Neural progenitor cell (in vitro differentiated cells): Measurements from ENCODE around the gene RTP3. TPM values are rescaled to one million over a fixed set of nuclear protein-coding genes. Genes with fewer than 3 reads are reported as not detected.

Experiments used
- DNase-seq: peaks from one replicate; pipeline ENCODE4 v3.0.0-alpha.2; 2016; ENCODE audit warnings: low spot score
- H2AFZ ChIP-seq: fragments of 200-600 bp; sonication (generic); replicated peaks from 2 replicates; pipeline ENCODE4 v1.6.1; 2016; ENCODE audit warnings: antibody characterized with exemption
- H3F3A ChIP-seq: fragments of 200-600 bp; sonication (generic); 2 replicates; pipeline ENCODE4 v1.6.1; 2016; ENCODE audit warnings: antibody characterized with exemption, low read depth
- H3K27ac ChIP-seq: fragments of 200-600 bp; sonication (generic); 2 replicates; pipeline ENCODE4 v1.5.1; 2016; ENCODE audit warnings: mild to moderate bottlenecking
- H3K27me3 ChIP-seq: fragments of 200-600 bp; sonication (generic); 2 replicates; pipeline ENCODE4 v1.6.1; 2016; ENCODE audit warnings: mild to moderate bottlenecking, moderate library complexity
- H3K36me3 ChIP-seq: fragments of 200-600 bp; sonication (generic); 2 replicates; pipeline ENCODE4 v1.5.1; 2016
- H3K4me1 ChIP-seq: fragments of 200-600 bp; sonication (generic); 2 replicates; pipeline ENCODE4 v1.6.1; 2016; ENCODE audit warnings: mixed run types
- H3K4me2 ChIP-seq: fragments of 200-600 bp; sonication (generic); 2 replicates; pipeline ENCODE4 v1.6.1; 2016
- H3K4me3 ChIP-seq: fragments of 200-600 bp; sonication (generic); 2 replicates; pipeline ENCODE4 v1.5.1; 2016
- H3K79me2 ChIP-seq: fragments of 200-600 bp; sonication (generic); 2 replicates; pipeline ENCODE4 v1.6.1; 2016; ENCODE audit warnings: low read depth
- H3K9ac ChIP-seq: fragments of 200-600 bp; sonication (generic); 2 replicates; pipeline ENCODE4 v1.6.1; 2016
- H3K9me3 ChIP-seq: fragments of 200-600 bp; sonication (generic); 2 replicates; pipeline ENCODE4 v1.5.1; 2016; ENCODE audit warnings: low read depth
- H4K20me1 ChIP-seq: fragments of 200-600 bp; sonication (generic); 2 replicates; pipeline ENCODE4 v1.6.1; 2016; ENCODE audit warnings: low read depth
- H3K27ac Mint-ChIP-seq: 3 replicates; pipeline ENCODE4 v1.8.0; 2021; ENCODE audit warnings: mixed read lengths
- H3K27me3 Mint-ChIP-seq: 2 replicates; pipeline ENCODE4 v1.8.0; 2022; ENCODE audit warnings: low read depth, mild to moderate bottlenecking, inconsistent platforms, moderate library complexity, mixed read lengths; ENCODE audit not compliant: insufficient read depth
- H3K36me3 Mint-ChIP-seq: 3 replicates; pipeline ENCODE4 v1.8.0; 2021; ENCODE audit warnings: mixed read lengths
- H3K4me1 Mint-ChIP-seq: 3 replicates; pipeline ENCODE4 v1.8.0; 2021; ENCODE audit warnings: mixed read lengths
- H3K4me3 Mint-ChIP-seq: 3 replicates; pipeline ENCODE4 v1.8.0; 2021; ENCODE audit warnings: mild to moderate bottlenecking, moderate library complexity, mixed read lengths
- H3K9me3 Mint-ChIP-seq: 3 replicates; pipeline ENCODE4 v1.8.0; 2020; ENCODE audit warnings: mixed read lengths
- EZH2 ChIP-seq: fragments of 200-600 bp; sonication (generic); IDR thresholded peaks from 2 replicates; pipeline ENCODE4 v1.6.1; 2017; ENCODE audit warnings: antibody characterized with exemption, mild to moderate bottlenecking, moderate library complexity
- EZH2phosphoT487 ChIP-seq: fragments of 200-600 bp; sonication (generic); IDR thresholded peaks from 2 replicates; pipeline ENCODE4 v1.6.1; 2017; ENCODE audit warnings: antibody characterized with exemption
- total RNA-seq: library from RNA; depleted of rRNA; stranded (reverse); fragments of >200 nt; gene quantifications from 2 replicates; pipeline ENCODE4 v1.2.3, GENCODE V29; 2015; ENCODE audit warnings: low replicate concordance
- TF ChIP-seq, protein P1 (sequence below): fragments of 200-600 bp; sonication (generic); IDR thresholded peaks from 2 replicates; pipeline ENCODE4 v1.5.1; 2017; ENCODE audit warnings: antibody characterized with exemption, mild to moderate bottlenecking

RTP3 gene
- total RNA-seq, 1 donor from 2014 or later, result not detected

DNA sequence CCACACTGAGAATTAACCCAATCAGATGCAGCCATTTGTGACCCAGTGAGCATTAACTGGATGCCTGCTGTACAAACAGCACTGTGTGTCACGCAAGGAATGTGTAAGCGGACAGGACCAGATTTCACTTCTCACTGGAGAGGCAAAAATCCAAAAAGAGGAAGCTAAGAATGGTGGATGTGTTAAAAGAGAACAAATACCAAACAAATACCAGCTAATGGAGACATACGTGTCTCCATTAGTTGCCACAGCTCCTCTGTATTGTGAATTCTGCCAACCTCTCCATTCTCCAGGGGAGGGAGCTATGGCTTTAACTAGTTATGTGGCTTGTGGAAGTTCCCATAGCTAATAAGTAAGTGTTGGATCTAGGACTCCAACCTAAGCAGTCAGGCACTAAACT lies 35.7 kb upstream of the RTP3 start:
- Histone ChIP-seq H3K27ac (no peak overlapping the region), H3K9me3 (no peaks in the 10 kb centered on the region), H3K27me3 (peaks cover 4% of the 10 kb centered on the region), H3K79me2 (no peaks in the 10 kb centered on the region), H3K4me2 (no peak overlapping the region), H2AFZ (no peak overlapping the region), H3K4me1 (no peaks in the 10 kb centered on the region), H3K4me3 (no peak overlapping the region), H3F3A (no peaks in the 10 kb centered on the region), H3K36me3 (no peaks in the 10 kb centered on the region), H3K9ac (no peak overlapping the region), H4K20me1 (no peaks in the 10 kb centered on the region)
- TF ChIP-seq EZH2phosphoT487, result no peak
- Mint-ChIP-seq H3K9me3 (peaks cover 4% of the 10 kb centered on the region), H3K27me3 (peaks cover 8% of the 10 kb centered on the region), H3K36me3 (no peaks in the 10 kb centered on the region), H3K4me1 (no peaks in the 10 kb centered on the region), H3K27ac (no peak overlapping the region), H3K4me3 (no peak overlapping the region)
- DNase-seq, result no peak

DNA sequence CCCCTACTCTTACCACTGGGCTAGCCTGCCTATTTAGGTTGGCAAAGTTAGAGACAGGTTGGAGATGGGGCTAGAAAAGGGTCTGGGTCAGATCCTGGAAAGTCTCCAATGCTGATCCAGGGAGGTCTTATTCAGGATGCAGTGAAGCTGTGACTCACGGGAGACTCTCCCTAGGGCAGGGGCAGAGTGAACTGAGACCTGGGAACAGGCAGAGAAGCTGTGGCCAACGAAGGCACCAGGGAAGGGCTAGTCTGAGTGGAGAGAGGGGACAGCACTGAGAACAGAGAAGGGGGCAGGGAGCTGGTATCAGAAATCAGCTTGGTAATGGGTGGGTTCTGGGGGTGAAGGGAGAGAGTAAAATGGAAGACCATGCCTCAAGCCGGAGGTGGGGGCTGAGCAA lies 35.3 kb upstream of the RTP3 start:
- no peaks in the 10 kb centered on the region for H3K4me1 ChIP-seq
- no peaks in the 10 kb centered on the region for H3K36me3 Mint-ChIP-seq
- H3K4me1 Mint-ChIP-seq, result no peaks in the 10 kb centered on the region
- H3K27me3 Mint-ChIP-seq, result peaks cover 8% of the 10 kb centered on the region
- no peaks in the 10 kb centered on the region for H3K79me2 ChIP-seq
- no peak for DNase-seq
- no peak overlapping the region for H3K4me3 Mint-ChIP-seq
- H3K9ac ChIP-seq, result no peak overlapping the region
- H2AFZ ChIP-seq, result no peak overlapping the region
- no peaks in the 10 kb centered on the region for H3F3A ChIP-seq
- peaks cover 4% of the 10 kb centered on the region for H3K27me3 ChIP-seq
- TF ChIP-seq, protein P1, sequence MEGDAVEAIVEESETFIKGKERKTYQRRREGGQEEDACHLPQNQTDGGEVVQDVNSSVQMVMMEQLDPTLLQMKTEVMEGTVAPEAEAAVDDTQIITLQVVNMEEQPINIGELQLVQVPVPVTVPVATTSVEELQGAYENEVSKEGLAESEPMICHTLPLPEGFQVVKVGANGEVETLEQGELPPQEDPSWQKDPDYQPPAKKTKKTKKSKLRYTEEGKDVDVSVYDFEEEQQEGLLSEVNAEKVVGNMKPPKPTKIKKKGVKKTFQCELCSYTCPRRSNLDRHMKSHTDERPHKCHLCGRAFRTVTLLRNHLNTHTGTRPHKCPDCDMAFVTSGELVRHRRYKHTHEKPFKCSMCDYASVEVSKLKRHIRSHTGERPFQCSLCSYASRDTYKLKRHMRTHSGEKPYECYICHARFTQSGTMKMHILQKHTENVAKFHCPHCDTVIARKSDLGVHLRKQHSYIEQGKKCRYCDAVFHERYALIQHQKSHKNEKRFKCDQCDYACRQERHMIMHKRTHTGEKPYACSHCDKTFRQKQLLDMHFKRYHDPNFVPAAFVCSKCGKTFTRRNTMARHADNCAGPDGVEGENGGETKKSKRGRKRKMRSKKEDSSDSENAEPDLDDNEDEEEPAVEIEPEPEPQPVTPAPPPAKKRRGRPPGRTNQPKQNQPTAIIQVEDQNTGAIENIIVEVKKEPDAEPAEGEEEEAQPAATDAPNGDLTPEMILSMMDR, result no peak
- TF ChIP-seq EZH2 (no peak), EZH2phosphoT487 (no peak)
- H4K20me1 ChIP-seq, result no peaks in the 10 kb centered on the region
- no peak overlapping the region for H3K4me3 ChIP-seq
- H3K27ac Mint-ChIP-seq, result no peak overlapping the region
- H3K27ac ChIP-seq, result no peak overlapping the region
- no peaks in the 10 kb centered on the region for H3K9me3 ChIP-seq
- H3K9me3 Mint-ChIP-seq, result peaks cover 4% of the 10 kb centered on the region
- no peak overlapping the region for H3K4me2 ChIP-seq
- no peaks in the 10 kb centered on the region for H3K36me3 ChIP-seq

DNA sequence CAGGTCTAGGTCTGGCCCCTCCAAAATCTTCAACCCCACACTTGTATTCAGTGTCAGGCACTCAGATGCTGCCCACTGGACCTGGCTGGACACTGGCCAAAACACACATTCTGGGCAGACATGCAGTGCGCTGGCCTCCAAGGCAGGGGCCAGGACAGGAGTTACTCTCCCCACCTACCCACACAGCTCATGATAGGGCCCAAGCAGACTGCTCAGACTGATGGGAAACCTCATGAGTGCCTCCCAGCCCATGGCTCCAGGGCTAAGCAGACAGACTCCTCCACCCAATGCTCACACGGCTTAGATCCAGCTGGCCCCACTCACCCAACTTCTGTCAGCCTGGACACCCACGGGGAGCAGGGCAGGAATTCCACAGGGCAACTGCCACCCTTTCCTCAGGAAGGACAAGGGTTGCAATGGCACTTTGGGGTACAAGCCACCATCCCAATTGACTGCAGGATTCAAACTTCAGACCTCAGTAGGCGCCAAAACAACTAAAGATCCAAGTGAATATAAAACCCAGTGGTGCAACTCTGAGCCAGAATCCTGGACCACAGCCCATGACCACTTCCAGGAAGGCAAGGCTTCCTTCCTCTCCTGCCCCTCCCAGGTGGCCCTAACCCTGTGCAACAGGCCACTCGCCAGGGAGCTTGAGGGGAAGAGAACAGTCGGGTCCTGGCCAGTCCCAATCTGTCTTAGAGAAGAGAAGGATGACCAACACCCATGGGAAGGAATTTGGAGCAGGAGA lies 34.5 kb upstream of the RTP3 start:
- TF ChIP-seq, protein P1, result no peak
- no peak for TF ChIP-seq EZH2phosphoT487
- no peak for TF ChIP-seq EZH2
- no peak overlapping the region for H3K4me3 Mint-ChIP-seq
- Histone ChIP-seq H3K36me3 (no peaks in the 10 kb centered on the region), H3K4me1 (no peaks in the 10 kb centered on the region), H3K79me2 (no peaks in the 10 kb centered on the region), H3K27ac (no peak overlapping the region), H3K4me3 (no peak overlapping the region), H2AFZ (no peak overlapping the region), H3K27me3 (peaks cover 4% of the 10 kb centered on the region), H4K20me1 (no peaks in the 10 kb centered on the region), H3F3A (no peaks in the 10 kb centered on the region), H3K9me3 (no peaks in the 10 kb centered on the region), H3K9ac (no peak overlapping the region), H3K4me2 (no peak overlapping the region)
- peaks cover 8% of the 10 kb centered on the region for H3K27me3 Mint-ChIP-seq
- H3K27ac Mint-ChIP-seq, result no peak overlapping the region
- no peaks in the 10 kb centered on the region for H3K4me1 Mint-ChIP-seq
- peaks cover 4% of the 10 kb centered on the region for H3K9me3 Mint-ChIP-seq
- H3K36me3 Mint-ChIP-seq, result no peaks in the 10 kb centered on the region
- no peak for DNase-seq

DNA sequence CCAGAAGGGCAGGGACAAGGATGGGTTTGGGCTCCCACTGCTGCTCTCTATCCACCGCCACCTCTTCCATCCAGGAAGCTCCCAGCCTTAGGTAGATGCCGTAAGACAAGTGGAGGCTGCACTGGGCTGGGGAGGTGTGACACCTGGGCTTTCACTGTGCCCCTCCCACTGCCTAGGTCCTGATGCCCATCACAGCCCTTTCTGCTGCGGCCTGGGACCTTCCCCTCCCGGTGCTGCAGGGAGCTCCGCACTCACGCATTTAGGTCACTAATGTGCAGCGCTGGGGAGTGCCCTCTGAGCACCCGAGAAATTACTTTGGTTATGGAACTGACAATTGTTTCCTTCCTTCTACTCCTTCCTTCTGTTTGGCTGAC lies 33.9 kb upstream of the RTP3 start:
- H3F3A ChIP-seq, result no peaks in the 10 kb centered on the region
- H4K20me1 ChIP-seq, result no peaks in the 10 kb centered on the region
- no peak overlapping the region for H3K4me2 ChIP-seq
- H3K36me3 ChIP-seq, result no peaks in the 10 kb centered on the region
- H3K4me1 ChIP-seq, result no peaks in the 10 kb centered on the region
- no peak overlapping the region for H3K9ac ChIP-seq
- TF ChIP-seq EZH2 (no peak), EZH2phosphoT487 (no peak)
- TF ChIP-seq, protein P1, result no peak
- no peaks in the 10 kb centered on the region for H3K4me1 Mint-ChIP-seq
- H3K4me3 Mint-ChIP-seq, result no peak overlapping the region
- H3K4me3 ChIP-seq, result no peak overlapping the region
- H3K79me2 ChIP-seq, result no peaks in the 10 kb centered on the region
- H3K27me3 ChIP-seq, result peaks cover 4% of the 10 kb centered on the region
- peaks cover 4% of the 10 kb centered on the region for H3K9me3 Mint-ChIP-seq
- peaks cover 8% of the 10 kb centered on the region for H3K27me3 Mint-ChIP-seq
- H2AFZ ChIP-seq, result no peak overlapping the region
- H3K36me3 Mint-ChIP-seq, result no peaks in the 10 kb centered on the region
- H3K27ac Mint-ChIP-seq, result no peak overlapping the region
- H3K9me3 ChIP-seq, result no peaks in the 10 kb centered on the region
- no peak for DNase-seq
- no peak overlapping the region for H3K27ac ChIP-seq
